PC-9 (cell line): Measurements from ENCODE around the gene MED27. TPM values are rescaled to one million over a fixed set of nuclear protein-coding genes. Genes with fewer than 3 reads are reported as not detected.

ENCODE experiments used
- BruUV-seq: library from RNA; stranded (reverse); fragments of 400-500 nt; replicated peaks from 2 replicates; lab custom pipeline; 2021; lab: Mats Ljungman, UMichigan
- CTCF ChIA-PET: fragments of 300-600 bp; sonication (Branson Sonifier 250); formaldehyde crosslinking; loops from one replicate; lab custom pipeline; 2022; ENCODE audit warnings: antibody characterized with exemption; lab: Charles Lee
- POLR2A ChIA-PET: fragments of 300-600 bp; sonication (Branson Sonifier 250); formaldehyde crosslinking; loops from one replicate; lab custom pipeline; 2022; ENCODE audit warnings: antibody characterized with exemption; ENCODE audit not compliant: unreplicated experiment; lab: Charles Lee
- DNase-seq, 2 experiments: peaks; one replicate each; pipeline versions ENCODE4 v3.0.0 to v3.0.0-alpha.2; 2015 to 2022; ENCODE audit warnings: mixed read lengths in 1 of 2
- H2AFZ ChIP-seq: fragments of 200-600 bp; sonication (generic); 2 replicates; pipeline ENCODE4 v1.8.1; 2017; ENCODE audit warnings: antibody characterized with exemption
- H3F3A ChIP-seq: fragments of 200-600 bp; sonication (generic); 2 replicates; pipeline ENCODE4 v1.8.1; 2017; ENCODE audit warnings: antibody characterized with exemption, mild to moderate bottlenecking, low read depth; ENCODE audit not compliant: insufficient read depth
- H3K27ac ChIP-seq: fragments of 200-600 bp; sonication (generic); 2 replicates; pipeline ENCODE4 v1.6.1; 2016; ENCODE audit warnings: mixed run types
- H3K27me3 ChIP-seq: fragments of 200-600 bp; sonication (generic); 2 replicates; pipeline ENCODE4 v1.6.1; 2016; ENCODE audit warnings: low read depth, mixed run types; ENCODE audit not compliant: insufficient read depth
- H3K36me3 ChIP-seq: fragments of 200-600 bp; sonication (generic); 2 replicates; pipeline ENCODE4 v1.6.1; 2016; ENCODE audit warnings: low read depth, mixed run types
- H3K4me1 ChIP-seq: fragments of 200-600 bp; sonication (generic); replicated peaks from 2 replicates; pipeline ENCODE4 v1.6.1; 2016; ENCODE audit warnings: mixed run types; ENCODE audit not compliant: insufficient read depth
- H3K4me2 ChIP-seq: fragments of 200-600 bp; sonication (generic); 2 replicates; pipeline ENCODE4 v1.6.1; 2017; ENCODE audit warnings: mixed run types
- H3K4me3 ChIP-seq: fragments of 200-600 bp; sonication (generic); 2 replicates; pipeline ENCODE4 v1.6.1; 2016; ENCODE audit warnings: mixed run types
- H3K79me2 ChIP-seq: fragments of 200-600 bp; sonication (generic); 2 replicates; pipeline ENCODE4 v1.6.1; 2017; ENCODE audit warnings: low read depth, mixed run types
- H3K9me2 ChIP-seq: fragments of 200-600 bp; sonication (generic); 2 replicates; pipeline ENCODE4 v1.8.1; 2017; ENCODE audit warnings: mild to moderate bottlenecking; ENCODE audit not compliant: insufficient read depth
- H3K9me3 ChIP-seq: fragments of 200-600 bp; sonication (generic); 2 replicates; pipeline ENCODE4 v1.8.1; 2016; ENCODE audit warnings: low read depth; ENCODE audit not compliant: insufficient read depth
- H4K20me1 ChIP-seq: fragments of 200-600 bp; sonication (generic); 2 replicates; pipeline ENCODE4 v1.8.1; 2017; ENCODE audit not compliant: insufficient read depth
- EZH2 ChIP-seq: fragments of 200-600 bp; sonication (generic); IDR thresholded peaks from 2 replicates; pipeline ENCODE4 v1.8.0; 2017; ENCODE audit warnings: antibody characterized with exemption, low read depth
- intact Hi-C: fragments of 100-400 bp; cut with micrococcal nuclease; formaldehyde crosslinking; loops from one replicate; pipeline ENCODE4 v1.10.0; 2022; ENCODE audit not compliant: unreplicated experiment
- total RNA-seq: library from RNA; stranded (reverse); gene quantifications from 2 replicates; pipeline ENCODE4 v1.2.3, GENCODE V29; 2021
- TF ChIP-seq, protein P1 (sequence below): fragments of 200-600 bp; sonication (generic); conservative IDR thresholded peaks from 2 replicates; pipeline ENCODE4 v1.6.1; 2017; ENCODE audit warnings: mixed run types, antibody characterized with exemption, mild to moderate bottlenecking, moderate library complexity

Gene MED27
- total RNA-seq, 1 experiment from 2014 or later: 31.2 TPM

DNA sequence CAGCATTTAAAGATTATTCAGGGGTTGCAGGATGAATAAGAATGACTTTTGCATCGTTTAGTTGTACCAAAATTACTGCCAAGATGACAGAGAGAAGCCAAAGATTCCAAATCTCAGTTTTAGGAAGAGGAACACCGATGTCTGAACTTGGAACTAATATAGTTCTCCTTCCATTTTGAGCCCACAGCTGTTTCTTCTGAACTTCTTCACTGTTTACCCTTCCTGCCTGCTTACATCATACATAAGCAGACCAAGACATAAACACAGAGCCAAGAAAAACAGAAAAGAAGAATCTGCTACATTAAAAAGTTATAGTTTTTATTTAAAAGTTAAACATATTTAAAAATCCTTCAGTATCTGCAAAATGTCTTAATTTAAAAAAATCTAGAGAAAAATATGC is 192.8 kb downstream of the MED27 start:
- intact Hi-C loops: no loop called here
- Histone ChIP-seq H3K9me2 (no peaks in the 10 kb centered on the region), H2AFZ (no peak overlapping the region), H4K20me1 (no peaks in the 10 kb centered on the region), H3K79me2 (no peaks in the 10 kb centered on the region), H3F3A (no peaks in the 10 kb centered on the region), H3K4me1 (no peaks in the 10 kb centered on the region), H3K9me3 (no peaks in the 10 kb centered on the region), H3K36me3 (no peaks in the 10 kb centered on the region), H3K4me2 (no peak overlapping the region), H3K27ac (no peak overlapping the region), H3K4me3 (no peak overlapping the region), H3K27me3 (no peaks in the 10 kb centered on the region)
- no TSS peak for BruUV-seq
- POLR2A ChIA-PET: no interaction called here
- CTCF ChIA-PET: no interaction called here
- DNase-seq: no peak
- TF ChIP-seq, protein P1, sequence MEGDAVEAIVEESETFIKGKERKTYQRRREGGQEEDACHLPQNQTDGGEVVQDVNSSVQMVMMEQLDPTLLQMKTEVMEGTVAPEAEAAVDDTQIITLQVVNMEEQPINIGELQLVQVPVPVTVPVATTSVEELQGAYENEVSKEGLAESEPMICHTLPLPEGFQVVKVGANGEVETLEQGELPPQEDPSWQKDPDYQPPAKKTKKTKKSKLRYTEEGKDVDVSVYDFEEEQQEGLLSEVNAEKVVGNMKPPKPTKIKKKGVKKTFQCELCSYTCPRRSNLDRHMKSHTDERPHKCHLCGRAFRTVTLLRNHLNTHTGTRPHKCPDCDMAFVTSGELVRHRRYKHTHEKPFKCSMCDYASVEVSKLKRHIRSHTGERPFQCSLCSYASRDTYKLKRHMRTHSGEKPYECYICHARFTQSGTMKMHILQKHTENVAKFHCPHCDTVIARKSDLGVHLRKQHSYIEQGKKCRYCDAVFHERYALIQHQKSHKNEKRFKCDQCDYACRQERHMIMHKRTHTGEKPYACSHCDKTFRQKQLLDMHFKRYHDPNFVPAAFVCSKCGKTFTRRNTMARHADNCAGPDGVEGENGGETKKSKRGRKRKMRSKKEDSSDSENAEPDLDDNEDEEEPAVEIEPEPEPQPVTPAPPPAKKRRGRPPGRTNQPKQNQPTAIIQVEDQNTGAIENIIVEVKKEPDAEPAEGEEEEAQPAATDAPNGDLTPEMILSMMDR: no peak
- no peak for TF ChIP-seq EZH2

GRCh38 chr9:131885144-131885609 is 194.5 kb downstream of the MED27 start:
- Histone ChIP-seq H3K9me2 (no peaks in the 10 kb centered on the region), H3K4me2 (no peak overlapping the region), H3K4me3 (no peak overlapping the region), H3K27ac (no peak overlapping the region), H3K27me3 (no peaks in the 10 kb centered on the region), H3K36me3 (no peaks in the 10 kb centered on the region), H4K20me1 (no peaks in the 10 kb centered on the region), H3K4me1 (no peaks in the 10 kb centered on the region), H3F3A (no peaks in the 10 kb centered on the region), H3K9me3 (no peaks in the 10 kb centered on the region), H2AFZ (no peak overlapping the region), H3K79me2 (no peaks in the 10 kb centered on the region)
- CTCF ChIA-PET: interaction anchor here (0.5 kb wide), 1 partner anchor 16 kb away, joined by 3 read pairs; no protein-coding TSS in a partner anchor
- TF ChIP-seq EZH2: no peak
- TF ChIP-seq, protein P1: no peak
- no peak for DNase-seq
- BruUV-seq: no TSS peak
- intact Hi-C loops: no loop called here
- POLR2A ChIA-PET: no interaction called here

GRCh38 chr9:131884222-131884621 is 195.4 kb downstream of the MED27 start:
- no TSS peak for BruUV-seq
- Histone ChIP-seq H3K27me3 (no peaks in the 10 kb centered on the region), H3K4me1 (no peaks in the 10 kb centered on the region), H2AFZ (no peak overlapping the region), H3K79me2 (no peaks in the 10 kb centered on the region), H3F3A (no peaks in the 10 kb centered on the region), H3K27ac (no peak overlapping the region), H3K9me3 (no peaks in the 10 kb centered on the region), H4K20me1 (no peaks in the 10 kb centered on the region), H3K36me3 (no peaks in the 10 kb centered on the region), H3K4me2 (no peak overlapping the region), H3K9me2 (no peaks in the 10 kb centered on the region), H3K4me3 (no peak overlapping the region)
- DNase-seq: no peak
- ChIA-PET POLR2A (no interaction called here), CTCF (no interaction called here)
- TF ChIP-seq, protein P1: no peak
- no peak for TF ChIP-seq EZH2
- intact Hi-C loops: no loop called here
